WTC11 (cell line): ENCODE measurements around the gene HOXA10.

Source experiments
- ATF3 ChIP-seq: sonication (generic); formaldehyde crosslinking; conservative IDR thresholded peaks from 2 replicates; pipeline ENCODE4 v1.8.1; 2022; ENCODE audit warnings: mild to moderate bottlenecking, missing genetic modification reagents
- CTCF ChIP-seq: fragments of 200-600 bp; IDR thresholded peaks from 2 replicates; pipeline ENCODE4 v1.8.0; 2022; ENCODE audit warnings: antibody characterized with exemption
- ETV6 ChIP-seq: sonication (generic); formaldehyde crosslinking; IDR thresholded peaks from 2 replicates; pipeline ENCODE4 v1.8.1; 2022; ENCODE audit warnings: mild to moderate bottlenecking, missing genetic modification reagents
- FOXP4 ChIP-seq: sonication (generic); formaldehyde crosslinking; IDR thresholded peaks from 2 replicates; pipeline ENCODE4 v1.8.0; 2022; ENCODE audit warnings: mild to moderate bottlenecking, missing genetic modification reagents
- MYBL2 ChIP-seq: sonication (generic); formaldehyde crosslinking; IDR thresholded peaks from 2 replicates; pipeline ENCODE4 v1.8.1; 2023; ENCODE audit warnings: mild to moderate bottlenecking, moderate library complexity, missing genetic modification reagents
- NR3C1 ChIP-seq: sonication (generic); formaldehyde crosslinking; conservative IDR thresholded peaks from 2 replicates; pipeline ENCODE4 v1.8.1; 2023; ENCODE audit warnings: low read depth, mild to moderate bottlenecking, missing genetic modification reagents
- SP1 ChIP-seq: sonication (generic); formaldehyde crosslinking; conservative IDR thresholded peaks from 2 replicates; pipeline ENCODE4 v1.8.1; 2022; ENCODE audit warnings: missing genetic modification reagents
- ZNF512 ChIP-seq: sonication (generic); formaldehyde crosslinking; IDR thresholded peaks from 2 replicates; pipeline ENCODE4 v1.8.1; 2022; ENCODE audit warnings: missing genetic modification reagents, borderline replicate concordance

- no peak for TF ChIP-seq ATF3 (CRISPR knock-in tag)
- TF ChIP-seq ZNF512 = no peak
- TF ChIP-seq MYBL2 (CRISPR knock-in tag) = no peak
- TF ChIP-seq ETV6 (CRISPR knock-in tag) = no peak
- no peak for TF ChIP-seq NR3C1 (CRISPR knock-in tag)
- no peak for TF ChIP-seq CTCF
- no peak for TF ChIP-seq FOXP4 (CRISPR knock-in tag)
- no peak for TF ChIP-seq SP1 (CRISPR knock-in tag)
Observed at GRCh38 chr7:27147199-27148030, 26.7 kb downstream of the HOXA10 start, which contains the start of gene HOXA6.
